Activated CD4-positive, alpha-beta T cell treated with anti-CD3 and anti-CD28 coated beads, Interleukin-10, Interleukin-2, amounts not matched to agents 100 ng/mL and 50 ng/mL, durations not matched to agents 16 hours and 8 hours (primary cell): ENCODE measurements around the gene STK36.

Experiments
- DNase-seq: peaks from one replicate; pipeline ENCODE4 v3.0.0-alpha.2; 2020

The STK36 gene

DNA sequence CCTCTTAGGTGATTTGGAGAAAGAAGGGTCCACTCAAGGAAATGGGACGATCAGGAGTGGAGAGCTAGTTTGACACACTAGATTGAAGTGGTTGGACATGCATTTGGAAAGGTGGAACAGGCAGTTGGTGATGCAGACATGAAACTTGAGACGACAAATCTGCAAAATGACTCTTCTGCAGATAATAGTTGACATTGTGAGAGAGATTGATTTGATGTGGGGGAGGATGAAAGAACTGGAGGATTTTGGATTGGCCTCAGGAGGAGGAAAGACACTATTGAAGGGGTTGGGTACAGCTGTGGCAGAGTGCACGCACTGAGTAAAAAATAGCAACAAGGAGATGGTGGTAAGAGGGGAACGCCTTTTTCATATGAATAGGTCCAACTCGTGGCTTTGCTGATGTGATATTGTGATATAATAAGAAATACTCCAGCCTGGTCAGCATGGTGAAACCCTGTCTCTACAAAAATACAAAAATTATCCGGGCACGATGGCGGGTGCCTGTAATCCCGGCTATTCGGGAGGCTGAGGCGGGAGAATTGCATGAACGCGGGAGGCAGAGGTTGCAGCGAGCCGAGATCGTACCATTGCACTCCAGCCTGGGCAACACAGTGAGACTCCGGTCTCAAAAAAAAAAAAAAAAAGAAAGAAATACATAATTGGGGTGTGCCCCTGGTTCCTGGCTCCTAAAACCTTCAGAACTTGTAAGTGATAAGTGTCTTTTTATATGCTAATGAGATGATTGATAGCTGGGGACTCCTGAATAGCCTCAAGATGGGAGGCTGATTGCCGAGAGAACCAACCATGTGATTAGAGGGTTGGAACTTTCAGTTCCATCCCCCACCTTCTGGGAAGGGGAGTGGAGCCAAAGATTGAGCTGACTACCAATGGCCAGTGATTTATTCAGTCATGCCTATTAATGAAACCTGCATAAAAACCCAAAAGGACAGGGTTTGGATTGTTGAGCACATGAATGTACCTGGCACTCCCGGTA, 48.5 kb downstream of the STK36 start:
- no peak for DNase-seq

DNA sequence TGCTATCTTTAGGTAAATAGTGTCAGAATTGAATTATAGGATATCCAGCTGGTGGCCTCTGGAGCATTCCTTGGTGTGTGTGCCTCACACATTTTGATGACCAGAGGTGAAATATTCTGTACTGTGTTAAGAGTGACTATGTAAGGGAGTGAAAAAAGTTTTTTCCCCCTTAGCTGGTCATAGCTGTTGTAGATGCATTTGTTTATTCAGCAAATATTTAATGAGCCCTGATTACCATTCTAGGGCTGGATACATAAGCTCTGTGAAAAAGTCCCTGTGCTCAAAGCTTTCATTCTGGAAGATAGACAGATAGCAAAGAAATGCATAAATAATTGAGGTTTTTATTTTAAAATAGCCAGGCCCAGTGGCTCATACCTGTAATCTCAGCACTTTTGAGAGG, 49.6 kb downstream of the STK36 start:
- DNase-seq, result no peak

DNA sequence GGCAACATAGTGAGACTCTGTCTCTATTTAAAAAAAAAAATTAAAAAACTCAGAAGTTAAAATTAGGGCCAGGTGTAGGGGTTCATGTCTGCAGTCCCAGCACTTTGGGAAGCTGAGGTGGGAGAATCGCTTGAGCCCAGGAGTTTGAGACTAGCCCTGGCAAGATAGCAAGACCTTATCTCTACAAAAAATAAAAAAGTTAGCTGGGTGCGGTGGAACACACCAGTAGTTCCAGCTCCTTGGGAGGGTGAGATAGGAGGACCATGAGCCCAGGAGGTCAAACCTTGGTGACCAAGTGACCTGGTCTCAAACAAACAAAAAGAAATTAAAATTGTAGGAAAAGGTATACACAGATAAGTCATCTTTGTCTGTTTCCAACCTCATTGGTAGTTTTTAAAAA, 50.0 kb downstream of the STK36 start:
- DNase-seq, result no peak

DNA sequence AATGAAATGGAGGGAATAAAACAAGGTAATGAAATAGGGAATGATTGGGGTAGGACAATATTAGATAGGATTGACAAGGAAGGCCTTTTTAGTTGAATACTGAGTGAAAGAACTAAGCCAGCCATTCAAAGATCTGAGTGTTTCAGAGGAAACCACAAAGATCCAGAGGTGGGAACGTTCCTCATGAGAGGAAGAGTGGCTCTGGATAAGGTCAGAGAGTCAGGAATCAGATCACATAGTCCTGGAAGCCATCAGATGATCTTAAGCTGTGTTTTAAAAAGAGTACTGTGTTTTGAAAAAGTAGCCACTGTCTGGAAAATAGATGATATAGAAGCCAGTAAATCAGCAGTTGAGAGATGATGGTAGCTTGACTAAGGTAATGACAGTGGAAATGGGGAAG, 50.5 kb downstream of the STK36 start:
- DNase-seq, result no peak

DNA sequence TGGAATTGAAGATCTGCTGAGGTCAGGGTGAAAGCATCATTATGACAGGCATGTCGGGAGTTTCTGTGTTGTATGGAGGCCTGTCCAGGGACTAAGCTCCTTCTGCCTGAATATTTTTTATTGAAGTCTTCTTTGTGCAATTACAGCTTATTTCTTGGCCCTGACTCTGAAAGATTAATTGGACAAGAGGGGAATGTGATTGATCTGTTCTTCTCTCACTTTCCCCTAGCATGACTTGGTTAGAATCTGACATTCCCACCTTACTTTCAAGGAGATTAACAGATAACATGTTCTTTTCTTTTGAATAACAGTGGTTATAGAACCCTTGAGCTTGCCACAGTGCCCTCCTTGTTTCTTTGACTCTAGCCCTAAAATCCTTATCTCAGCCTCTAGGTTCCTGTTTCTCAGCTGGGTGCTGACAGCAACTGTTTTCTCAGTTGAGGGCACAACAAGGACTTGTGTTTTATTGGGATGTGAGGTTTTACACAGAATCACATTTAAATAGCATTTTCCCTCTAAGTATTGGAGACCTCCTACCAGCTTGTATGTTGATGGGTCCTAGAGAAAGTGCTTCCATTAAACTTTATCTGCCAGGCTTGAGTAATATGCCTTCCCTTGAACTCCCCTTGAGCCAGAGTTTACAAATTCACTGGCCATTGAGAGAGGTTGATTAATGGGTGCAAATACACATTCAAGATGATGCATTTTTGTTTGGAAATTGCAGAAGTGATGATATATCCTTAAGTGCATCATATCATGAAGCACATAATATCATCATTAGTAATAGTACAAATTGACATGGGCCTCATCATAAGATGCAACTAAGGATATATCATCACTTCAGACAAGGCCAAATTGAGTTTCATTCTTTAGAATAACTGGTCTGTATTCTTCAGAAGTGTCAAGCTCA, 51.2 kb downstream of the STK36 start:
- no peak for DNase-seq

DNA sequence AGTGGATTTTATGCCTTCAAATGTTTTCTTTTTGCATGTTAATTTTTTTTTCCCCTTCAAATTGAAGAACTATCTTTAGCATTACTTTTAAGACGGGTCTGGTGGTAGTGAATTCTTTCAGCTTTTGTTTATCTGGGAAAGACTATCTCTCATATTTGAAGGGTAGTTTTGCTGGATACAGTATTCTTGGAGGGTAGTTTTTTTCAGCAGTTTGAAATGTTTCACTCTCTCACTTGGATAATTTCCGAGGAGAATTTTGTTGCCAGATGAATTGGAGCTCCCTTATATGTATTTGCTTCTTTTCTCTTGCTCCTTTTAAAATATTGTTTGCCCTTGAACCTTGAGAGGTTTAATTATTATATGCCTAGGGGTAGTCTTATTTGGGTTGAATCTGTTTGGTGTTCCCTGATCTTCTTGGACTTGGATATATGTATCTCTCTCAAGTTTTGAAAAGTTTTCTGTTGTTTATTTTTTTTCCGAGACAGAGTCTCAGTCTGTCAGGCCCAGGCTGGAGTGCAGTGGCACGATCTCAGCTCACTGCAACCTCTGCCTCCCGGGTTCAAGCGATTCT, 54.2 kb downstream of the STK36 start:
- no peak for DNase-seq

DNA sequence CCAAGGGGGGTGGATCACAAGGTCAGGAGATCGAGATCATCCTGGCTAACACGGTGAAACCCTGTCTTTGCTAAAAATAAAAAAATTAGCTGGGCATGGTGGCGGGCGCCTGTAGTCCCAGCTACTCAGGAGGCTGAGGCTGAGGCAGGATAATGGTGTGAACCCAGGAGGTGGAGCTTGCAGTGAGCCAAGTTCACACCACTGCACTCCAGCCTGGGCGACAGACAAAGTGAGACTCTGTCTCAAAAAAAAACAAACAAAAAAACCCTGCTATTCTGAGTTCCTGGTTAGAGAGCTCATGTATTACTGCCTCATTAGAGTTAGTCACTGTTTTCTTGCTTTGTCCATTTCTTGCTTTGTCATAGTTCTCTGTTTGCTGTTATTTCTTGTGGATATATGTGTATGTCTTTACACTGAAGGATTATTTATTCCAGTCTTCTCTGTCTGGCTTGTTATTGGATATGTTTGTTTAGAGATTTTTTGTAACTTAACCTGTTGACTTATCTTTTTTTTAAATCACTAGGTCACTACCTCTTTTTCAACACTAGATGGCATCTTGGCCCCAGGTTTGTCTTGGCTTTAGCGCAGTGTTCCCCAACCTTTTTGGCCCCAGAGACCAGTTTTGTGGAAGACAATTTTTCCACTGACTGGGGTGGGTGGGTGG, 55.7 kb downstream of the STK36 start:
- peak; percentile 28 for DNase-seq

DNA sequence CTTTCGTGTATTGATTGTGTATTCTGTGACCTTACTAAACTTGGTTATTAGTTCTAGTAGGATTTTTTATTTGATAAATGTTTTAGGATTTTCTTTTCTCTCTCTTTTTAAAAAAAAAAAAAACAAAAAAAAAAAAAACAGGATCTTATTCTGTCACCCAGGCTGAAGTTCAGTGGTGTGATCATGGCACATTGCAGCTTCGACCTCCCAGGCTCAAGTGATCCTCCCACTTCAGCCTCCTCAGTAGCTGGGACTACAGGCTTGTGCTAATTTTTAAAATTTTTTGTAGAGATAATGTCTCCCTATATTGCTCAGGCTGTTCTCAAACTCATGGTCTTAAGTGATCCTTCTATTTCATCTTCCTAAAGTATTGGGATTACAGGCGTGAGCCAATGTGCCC, 57.8 kb downstream of the STK36 start:
- no peak for DNase-seq

DNA sequence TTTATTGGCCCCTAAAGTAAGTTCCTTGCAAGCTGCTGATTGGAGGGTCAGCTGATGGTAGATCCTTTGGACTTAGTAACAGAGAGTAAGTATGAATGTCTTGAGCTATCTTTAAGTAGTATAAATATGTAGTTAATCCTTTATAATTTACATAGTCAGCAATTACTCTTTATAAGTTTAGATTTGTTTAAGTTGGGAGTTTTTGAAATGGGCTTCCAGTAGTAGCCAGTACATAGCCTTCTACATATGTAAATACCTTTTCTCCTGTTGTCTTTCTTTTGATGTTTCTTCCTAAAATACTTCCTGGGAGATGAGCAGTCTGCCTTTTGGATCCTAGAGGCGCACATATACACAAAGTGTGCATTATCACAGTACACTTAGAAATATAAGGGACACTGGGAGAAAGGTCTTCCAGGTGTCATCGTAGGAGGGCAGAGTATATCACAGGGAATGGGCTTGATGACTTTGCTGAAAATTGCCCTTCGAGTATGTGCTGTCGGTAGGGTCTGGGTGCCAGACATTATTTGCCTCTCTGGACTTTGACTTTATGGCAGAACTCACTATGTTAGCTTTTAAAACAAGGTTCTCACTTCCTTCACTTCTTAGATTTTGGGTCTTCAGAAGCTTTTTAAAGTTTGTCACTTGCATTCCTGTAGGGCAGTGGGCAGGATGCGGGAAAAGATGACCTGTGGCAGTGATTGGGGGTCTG, 60.3 kb downstream of the STK36 start:
- no peak for DNase-seq

DNA sequence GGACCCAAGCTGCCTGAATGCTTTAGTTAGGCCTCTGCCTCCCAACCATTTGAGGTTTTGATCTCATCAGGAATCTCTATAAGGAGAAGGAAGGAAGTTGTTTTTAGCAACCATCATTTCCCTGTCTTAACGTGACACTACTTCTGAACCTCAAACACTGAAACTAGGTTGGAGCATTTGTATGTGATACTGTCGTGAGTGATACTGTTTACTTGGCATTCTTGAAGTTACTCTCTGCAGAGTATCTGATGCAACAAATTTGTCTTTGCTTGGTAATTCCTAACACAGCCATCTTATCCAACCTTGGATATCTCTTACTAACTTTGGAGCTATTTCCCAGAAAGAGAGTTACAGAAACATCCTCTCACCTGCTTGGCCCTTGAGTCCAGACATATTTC, 60.9 kb downstream of the STK36 start:
- no peak for DNase-seq

DNA sequence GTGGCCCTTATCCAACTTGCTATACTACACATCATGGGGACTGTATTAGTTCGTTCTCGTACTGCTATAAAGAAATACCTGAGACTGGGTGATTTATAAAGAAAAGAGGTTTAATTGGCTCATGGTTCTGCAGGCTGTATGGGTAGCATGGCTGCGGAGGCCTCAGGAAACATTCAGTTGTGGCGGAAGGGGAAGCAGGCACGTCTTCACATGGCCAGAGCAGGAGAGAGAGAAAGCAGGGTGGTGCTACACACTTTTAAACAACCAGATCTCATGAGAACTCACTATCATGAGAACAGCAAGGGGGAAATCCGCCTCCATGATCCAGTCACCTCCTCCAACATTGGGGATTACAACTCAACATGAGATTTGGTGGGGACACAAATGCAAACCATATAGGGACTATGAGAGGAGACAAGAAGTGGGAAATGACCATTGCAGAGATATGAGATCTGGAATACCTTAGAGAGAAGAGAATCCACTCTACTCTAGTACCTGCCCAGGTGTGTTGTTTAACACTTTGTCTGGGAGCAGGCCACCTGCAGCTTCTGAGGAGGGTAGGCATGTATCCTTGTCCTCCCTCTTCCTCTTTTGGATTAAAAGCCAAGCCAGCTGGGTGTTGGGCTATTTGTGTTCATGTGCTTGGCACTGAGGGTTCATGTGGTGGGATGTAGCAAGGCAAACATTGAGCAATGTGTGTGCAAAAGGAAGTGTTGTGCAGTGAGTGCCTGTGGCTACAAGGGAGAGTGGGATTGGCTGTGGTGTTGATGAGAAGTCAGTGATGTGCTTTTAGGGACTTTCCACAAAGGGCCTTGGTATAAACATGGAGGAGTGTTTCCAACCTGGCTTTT, 61.5 kb downstream of the STK36 start:
- peak; percentile 63 for DNase-seq

DNA sequence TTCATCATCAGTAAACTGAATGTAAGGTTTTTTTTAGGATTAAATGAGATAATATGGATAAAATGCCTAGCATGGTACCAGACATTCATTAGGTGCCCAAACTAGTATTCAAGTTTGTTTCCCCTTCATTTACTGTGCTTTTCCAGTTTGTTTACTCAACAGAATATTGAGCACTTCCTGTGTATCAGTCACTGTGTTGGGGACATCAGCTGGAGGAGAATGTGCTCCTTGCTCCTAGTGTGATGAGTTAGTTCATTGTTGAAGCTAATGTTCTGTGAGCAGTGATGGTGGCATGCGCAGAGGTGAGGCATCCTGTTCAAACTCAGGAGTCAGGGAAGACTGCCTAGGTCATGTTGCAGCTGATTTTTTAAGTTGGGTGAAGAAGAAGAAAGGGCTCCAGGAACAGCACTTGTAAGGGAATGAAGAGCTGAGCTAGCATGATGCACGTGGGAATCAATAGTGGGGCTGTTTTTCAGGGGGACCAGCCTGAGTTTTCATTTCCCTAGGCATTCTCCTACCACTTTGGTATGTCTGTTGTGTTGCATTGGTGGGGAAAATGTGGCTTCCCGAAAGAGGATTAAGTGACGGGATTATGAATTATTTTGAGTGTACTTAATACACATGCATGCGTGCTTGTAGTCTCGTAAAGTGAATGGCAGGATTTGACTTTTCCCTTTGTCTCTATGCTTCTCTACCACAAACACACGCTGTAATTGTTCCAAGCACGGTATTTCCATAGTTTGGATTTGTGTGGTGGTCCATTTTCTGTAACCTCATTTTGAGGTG, 62.5 kb downstream of the STK36 start:
- no peak for DNase-seq

DNA sequence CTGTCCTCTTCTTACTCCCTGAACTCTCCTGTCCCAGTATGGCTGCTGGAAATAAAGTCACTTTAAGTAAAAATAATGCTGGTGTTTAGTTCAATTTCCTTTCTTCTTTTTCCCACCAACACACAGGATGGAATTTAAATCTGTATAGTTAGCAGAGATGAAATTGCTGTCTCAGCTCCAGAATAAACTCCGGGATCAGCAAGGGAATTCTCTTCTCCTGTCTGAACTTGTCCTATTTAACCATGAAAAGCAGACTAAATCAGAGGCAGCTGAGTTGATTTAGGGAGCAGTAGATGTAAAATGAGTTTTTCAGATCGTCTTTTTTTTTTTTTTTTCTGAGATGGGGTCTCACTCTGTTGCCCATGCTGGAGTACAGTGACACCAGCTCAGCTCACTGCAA, 64.6 kb downstream of the STK36 start:
- DNase-seq, result no peak

DNA sequence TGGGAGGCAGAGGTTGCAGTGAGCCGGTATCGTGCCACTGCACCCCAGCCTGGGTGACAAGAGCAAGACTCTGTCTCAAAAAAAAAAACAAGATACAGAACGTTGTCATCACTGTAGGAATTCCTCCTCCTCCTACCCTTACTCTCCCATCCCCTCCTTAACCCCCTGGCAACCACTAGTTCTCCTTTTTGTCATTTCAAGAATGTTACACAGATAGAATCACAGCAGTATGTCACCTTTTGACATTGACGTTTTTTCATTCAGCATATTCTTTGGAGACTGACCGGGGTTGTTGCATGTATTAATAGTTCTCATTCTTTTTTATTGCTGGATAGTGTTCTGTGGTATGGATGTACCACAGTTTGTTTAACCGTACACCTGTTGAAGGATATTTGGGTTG, 71.2 kb downstream of the STK36 start:
- DNase-seq, result peak; percentile 14

DNA sequence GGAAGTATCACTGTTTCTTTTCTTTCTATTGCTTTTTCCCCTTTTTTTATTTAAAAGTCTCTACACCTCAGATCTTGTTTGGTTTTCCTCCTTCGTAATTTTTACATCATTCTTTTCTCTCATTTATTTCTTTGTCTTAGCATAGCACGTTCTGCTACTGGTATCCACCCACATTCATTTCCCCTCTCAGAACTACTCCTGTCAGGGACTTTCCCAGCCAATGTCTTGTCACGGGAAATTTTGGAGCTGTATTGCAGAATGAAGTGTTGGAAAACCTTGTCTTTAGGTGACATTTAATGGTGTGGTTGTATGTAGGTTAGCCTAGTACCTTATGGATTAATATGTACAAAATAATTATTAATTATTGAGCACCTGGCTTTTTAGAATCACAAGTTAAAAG, 72.7 kb downstream of the STK36 start:
- peak; percentile 18 for DNase-seq

DNA sequence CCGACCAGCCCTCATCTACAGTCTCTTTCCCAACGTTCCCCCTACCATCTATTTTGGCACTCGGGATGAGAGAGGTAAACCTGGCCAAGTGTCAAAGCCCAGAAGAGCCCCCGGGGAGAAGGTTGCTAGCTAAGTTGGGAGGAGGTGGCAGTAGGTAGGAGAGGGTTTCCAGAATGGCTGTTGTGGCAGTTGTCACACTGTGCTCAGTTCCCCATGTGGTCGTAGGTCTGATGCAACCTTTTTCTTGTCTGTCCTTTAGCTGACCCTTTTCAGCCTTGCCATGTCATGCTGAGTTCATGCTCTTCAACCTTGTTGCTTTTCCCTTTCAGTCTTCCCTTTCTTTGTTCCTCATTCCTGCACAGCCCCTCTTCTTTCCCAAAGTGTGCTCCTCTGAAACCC, 73.3 kb downstream of the STK36 start:
- DNase-seq, result no peak

DNA sequence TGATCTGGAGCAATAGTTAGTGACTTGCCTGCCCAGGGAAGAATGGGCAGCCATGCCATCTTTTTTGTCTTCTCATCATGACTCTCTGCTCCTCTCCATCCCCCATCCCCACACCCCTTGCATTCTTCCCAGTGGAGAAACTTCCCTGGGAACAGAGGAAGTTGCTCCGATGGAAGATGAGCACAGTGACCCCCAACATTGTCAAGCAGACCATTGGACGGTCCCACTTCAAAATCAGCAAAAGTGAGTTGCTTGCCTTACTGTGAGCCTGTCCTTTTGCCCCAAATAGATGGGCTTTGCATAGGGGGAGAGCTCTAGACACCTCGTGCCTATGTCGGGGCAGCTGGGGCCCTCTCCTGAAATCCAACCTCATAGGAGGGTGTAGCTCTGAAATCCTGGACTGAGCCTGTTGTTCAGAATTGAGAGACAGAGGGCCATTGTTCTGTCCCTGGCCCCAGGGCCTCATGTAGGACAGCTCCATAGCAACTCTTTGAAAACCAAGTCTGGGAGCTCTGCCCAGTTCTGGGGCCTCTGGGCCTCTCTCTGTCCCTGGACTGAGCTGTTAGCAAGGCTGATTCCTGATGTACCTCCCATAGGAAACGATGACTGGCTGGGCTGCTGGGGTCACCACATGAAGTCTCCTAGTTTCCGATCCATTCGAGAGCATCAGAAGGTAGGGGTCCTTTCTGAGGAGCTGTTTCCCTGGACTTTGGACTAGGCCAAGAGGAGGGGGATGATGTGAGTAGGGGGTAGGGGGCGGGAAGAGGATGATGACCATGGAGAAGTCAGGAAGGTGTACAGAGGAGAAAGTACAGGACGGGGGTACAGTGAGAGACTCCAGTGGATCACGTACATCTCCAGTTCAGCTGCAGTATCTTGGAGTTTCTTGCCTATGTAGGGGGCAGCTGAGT, 73.9 kb downstream of the STK36 start:
- no peak for DNase-seq

DNA sequence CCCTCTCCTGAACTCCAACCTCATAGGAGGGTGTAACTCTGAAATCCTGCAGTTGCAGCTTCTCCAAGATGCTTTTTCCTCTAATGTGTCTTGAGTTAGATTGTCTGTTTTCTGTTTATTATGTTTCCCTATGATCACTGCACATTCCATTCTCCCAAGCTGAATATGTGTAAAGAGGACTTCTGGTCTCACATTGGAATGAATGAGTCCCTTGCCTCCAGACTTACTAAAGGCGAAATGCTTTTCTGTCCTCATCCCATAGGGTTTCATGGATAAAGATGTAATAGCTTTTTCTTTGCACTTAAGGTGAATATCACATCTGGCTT, 74.5 kb downstream of the STK36 start:
- no peak for DNase-seq

DNA sequence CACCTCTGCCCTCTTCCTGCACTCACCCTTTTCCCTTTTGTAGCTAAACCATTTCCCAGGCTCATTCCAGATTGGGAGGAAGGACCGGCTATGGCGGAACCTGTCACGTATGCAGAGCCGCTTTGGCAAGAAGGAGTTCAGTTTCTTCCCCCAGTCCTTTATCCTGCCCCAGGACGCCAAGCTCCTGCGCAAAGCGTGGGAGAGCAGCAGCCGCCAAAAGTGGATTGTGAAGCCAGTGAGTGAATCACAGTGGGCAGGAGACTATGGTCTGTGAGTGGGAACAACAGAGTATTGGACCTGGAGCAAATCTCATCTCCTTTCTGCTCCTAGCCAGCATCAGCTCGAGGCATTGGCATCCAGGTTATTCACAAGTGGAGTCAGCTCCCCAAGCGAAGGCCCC, 75.1 kb downstream of the STK36 start:
- DNase-seq, result no peak
